ENCODE data around the gene PARD3. TPM values are rescaled to one million over a fixed set of nuclear protein-coding genes. Genes with fewer than 3 reads are reported as not detected.

The PARD3 gene
- total RNA-seq, 1 experiment from 2014 or later = 51.8 TPM

GRCh38 chr10:34316154-34316553, 498.9 kb downstream of the PARD3 start:
- Mint-ChIP-seq H3K27me3 (ENCODE audit: low read depth) (no peaks in the 10 kb centered on the region), H3K27ac (no peak overlapping the region), H3K4me3 (no peak overlapping the region), H3K9me3 (no peaks in the 10 kb centered on the region), H3K36me3 (peaks cover 3% of the 10 kb centered on the region; the same call in 1 of the 2 replicates), H3K4me1 (peaks cover 18% of the 10 kb centered on the region)
- DNase-seq (ENCODE audit: low spot score) (no peak), ATAC-seq (no peak)
- no peak for TF ChIP-seq ZNF416 (CRISPR knock-in tag; IDR thresholded peaks at IDR 0.05)
- TF ChIP-seq GRHL2 (CRISPR knock-in tag; IDR thresholded peaks at IDR 0.05; ENCODE audit: insufficient replicate concordance, severe bottlenecking) = no peak
- TF ChIP-seq, protein P1, sequence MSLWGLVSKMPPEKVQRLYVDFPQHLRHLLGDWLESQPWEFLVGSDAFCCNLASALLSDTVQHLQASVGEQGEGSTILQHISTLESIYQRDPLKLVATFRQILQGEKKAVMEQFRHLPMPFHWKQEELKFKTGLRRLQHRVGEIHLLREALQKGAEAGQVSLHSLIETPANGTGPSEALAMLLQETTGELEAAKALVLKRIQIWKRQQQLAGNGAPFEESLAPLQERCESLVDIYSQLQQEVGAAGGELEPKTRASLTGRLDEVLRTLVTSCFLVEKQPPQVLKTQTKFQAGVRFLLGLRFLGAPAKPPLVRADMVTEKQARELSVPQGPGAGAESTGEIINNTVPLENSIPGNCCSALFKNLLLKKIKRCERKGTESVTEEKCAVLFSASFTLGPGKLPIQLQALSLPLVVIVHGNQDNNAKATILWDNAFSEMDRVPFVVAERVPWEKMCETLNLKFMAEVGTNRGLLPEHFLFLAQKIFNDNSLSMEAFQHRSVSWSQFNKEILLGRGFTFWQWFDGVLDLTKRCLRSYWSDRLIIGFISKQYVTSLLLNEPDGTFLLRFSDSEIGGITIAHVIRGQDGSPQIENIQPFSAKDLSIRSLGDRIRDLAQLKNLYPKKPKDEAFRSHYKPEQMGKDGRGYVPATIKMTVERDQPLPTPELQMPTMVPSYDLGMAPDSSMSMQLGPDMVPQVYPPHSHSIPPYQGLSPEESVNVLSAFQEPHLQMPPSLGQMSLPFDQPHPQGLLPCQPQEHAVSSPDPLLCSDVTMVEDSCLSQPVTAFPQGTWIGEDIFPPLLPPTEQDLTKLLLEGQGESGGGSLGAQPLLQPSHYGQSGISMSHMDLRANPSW (CRISPR knock-in tag; conservative IDR thresholded peaks at IDR 0.05; ENCODE audit: low read depth) = no peak
- TF ChIP-seq KAT7 (CRISPR knock-in tag; IDR thresholded peaks at IDR 0.05; ENCODE audit: borderline replicate concordance) = no peak
- TF ChIP-seq SMAD4 (CRISPR knock-in tag; IDR thresholded peaks at IDR 0.05) = no peak
- no peak for TF ChIP-seq IRF1 (CRISPR knock-in tag; IDR thresholded peaks at IDR 0.05)
- TF ChIP-seq TEAD4 (CRISPR knock-in tag; IDR thresholded peaks at IDR 0.05) = no peak
- TF ChIP-seq, protein P2, sequence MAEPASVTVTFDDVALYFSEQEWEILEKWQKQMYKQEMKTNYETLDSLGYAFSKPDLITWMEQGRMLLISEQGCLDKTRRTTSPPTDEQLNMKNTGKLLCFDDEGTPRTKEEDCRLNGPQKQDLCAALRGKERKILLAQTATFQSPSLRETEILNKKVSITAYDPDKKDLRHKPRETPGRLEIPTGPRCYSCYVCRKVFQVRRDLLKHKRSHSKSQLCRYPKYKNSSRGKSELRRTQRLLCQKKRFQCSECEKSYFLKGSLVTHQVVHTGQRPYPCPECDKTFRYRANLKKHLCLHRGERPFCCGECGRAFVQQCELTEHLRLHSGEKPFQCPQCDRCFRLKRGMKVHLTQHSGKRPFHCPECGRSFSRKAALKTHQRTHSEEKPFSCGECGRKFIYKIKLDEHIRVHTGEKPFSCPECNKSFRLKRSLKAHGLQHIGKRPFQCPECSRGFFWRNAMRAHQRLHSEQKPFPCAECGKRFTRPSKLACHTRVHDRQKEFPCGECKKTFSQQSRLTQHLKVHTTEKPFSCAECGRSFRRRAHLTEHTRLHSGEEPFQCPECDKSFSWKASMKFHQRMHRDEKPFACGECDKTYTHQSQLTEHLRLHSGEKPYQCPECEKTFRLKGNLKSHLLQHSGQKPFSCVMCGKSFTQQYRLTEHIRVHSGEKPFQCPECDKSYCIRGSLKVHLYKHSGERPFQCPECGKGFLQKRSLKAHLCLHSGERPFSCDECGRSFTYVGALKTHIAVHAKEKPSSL (CRISPR knock-in tag; conservative IDR thresholded peaks at IDR 0.05) = no peak
- TF ChIP-seq ZNF281 (CRISPR knock-in tag; IDR thresholded peaks at IDR 0.05) = no peak
- no peak for TF ChIP-seq ETV6 (CRISPR knock-in tag; IDR thresholded peaks at IDR 0.05)
- no peak for TF ChIP-seq EMX1 (CRISPR knock-in tag; IDR thresholded peaks at IDR 0.05)
- TF ChIP-seq, protein P3, sequence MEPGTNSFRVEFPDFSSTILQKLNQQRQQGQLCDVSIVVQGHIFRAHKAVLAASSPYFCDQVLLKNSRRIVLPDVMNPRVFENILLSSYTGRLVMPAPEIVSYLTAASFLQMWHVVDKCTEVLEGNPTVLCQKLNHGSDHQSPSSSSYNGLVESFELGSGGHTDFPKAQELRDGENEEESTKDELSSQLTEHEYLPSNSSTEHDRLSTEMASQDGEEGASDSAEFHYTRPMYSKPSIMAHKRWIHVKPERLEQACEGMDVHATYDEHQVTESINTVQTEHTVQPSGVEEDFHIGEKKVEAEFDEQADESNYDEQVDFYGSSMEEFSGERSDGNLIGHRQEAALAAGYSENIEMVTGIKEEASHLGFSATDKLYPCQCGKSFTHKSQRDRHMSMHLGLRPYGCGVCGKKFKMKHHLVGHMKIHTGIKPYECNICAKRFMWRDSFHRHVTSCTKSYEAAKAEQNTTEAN (CRISPR knock-in tag; IDR thresholded peaks at IDR 0.05) = no peak
- TF ChIP-seq PRRX2 (CRISPR knock-in tag; IDR thresholded peaks at IDR 0.05) = no peak
- no peak for TF ChIP-seq ZNF138 (CRISPR knock-in tag; conservative IDR thresholded peaks at IDR 0.05)
- TF ChIP-seq SOX15 (CRISPR knock-in tag; IDR thresholded peaks at IDR 0.05) = no peak
- no peak for TF ChIP-seq NR1H2 (CRISPR knock-in tag; IDR thresholded peaks at IDR 0.05)
- no peak for TF ChIP-seq ZNF317 (CRISPR knock-in tag; IDR thresholded peaks at IDR 0.05; ENCODE audit: borderline replicate concordance, low read depth)
- no peak for TF ChIP-seq ZNF671 (CRISPR knock-in tag; IDR thresholded peaks at IDR 0.05)
- no peak for TF ChIP-seq JAZF1 (CRISPR knock-in tag; IDR thresholded peaks at IDR 0.05)
- ChIA-PET POLR2A (no interaction called here), CTCF (interaction anchor here (0.6 to 2.0 kb wide), 2 partner anchors 11 to 1419 kb away, joined by 3 to 5 read pairs; no protein-coding TSS in a partner anchor)
